EL (cell line): ENCODE data around the gene SYTL1.

Source experiments
- DNase-seq: peaks from one replicate; pipeline ENCODE4 v3.0.0-alpha.2; 2016

Gene SYTL1

DNA sequence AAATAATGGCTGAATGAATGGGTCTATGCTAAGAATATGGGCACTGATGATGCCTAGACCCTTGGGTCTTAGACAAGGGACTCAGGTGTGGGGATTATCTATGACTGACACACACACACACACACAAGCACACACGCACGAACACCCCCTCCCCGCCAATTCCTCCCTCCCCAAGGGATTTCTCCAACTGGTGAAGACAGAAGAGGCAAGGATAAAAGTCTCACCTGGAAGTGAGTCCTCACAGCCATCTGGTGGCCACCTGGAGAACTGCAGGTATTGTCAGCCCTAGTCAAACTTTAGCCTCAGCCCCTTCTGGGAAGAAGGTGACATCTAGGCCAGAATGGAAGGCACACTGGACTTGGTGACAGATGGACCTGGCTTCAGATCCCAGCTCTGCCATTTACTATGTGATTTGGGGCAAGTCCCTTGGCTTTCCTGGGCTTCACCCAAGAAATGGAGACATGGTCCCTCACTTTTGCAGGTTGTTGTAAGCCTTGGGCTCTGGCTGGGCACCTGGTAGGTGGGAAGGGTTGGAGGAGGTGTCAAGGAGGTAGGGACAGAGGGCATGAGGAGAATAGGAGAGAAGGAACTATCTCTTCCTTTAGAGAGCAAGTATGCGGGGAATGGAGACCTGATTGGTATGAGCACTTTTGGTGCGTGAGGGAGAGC is 46.6 kb downstream of the SYTL1 start:
- peak; percentile 38 for DNase-seq

DNA sequence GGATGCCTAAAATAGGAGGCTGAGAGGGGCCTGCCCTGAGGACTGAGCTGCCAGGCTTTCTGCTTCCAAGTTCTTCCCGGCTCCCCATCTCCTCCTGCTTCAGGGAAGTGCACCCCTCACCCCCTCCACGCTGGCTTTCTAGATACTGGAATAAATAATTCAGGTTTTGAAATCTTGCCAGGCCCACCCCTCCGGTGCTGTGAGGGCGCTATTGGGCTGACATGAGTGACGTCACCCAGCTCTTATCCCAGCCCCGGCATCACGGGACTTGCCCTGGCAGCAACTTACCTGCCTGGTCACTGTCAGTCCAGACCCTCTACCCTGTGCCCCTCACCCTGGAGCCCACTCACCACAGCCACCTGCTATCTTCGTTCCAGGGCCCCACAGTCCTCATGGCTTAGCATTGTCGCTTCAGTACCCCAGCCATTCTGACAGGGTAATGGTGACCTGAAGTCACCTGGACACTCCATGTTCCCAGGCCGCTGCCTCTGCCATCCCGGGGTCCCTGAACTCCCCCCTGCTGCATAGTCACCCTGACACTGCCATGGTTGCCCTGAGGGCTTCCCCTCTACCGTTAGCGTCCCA is 49.8 kb downstream of the SYTL1 start:
- peak; percentile 57 for DNase-seq

GRCh38 chr1:27392096-27392777 is 50.4 kb downstream of the SYTL1 start, which contains the start of gene GPR3:
GPR3 (plus strand) TSS chr1:27392622; CDS start chr1:27393799, 1,177 bp downstream.
- peak; percentile 93 for DNase-seq

DNA sequence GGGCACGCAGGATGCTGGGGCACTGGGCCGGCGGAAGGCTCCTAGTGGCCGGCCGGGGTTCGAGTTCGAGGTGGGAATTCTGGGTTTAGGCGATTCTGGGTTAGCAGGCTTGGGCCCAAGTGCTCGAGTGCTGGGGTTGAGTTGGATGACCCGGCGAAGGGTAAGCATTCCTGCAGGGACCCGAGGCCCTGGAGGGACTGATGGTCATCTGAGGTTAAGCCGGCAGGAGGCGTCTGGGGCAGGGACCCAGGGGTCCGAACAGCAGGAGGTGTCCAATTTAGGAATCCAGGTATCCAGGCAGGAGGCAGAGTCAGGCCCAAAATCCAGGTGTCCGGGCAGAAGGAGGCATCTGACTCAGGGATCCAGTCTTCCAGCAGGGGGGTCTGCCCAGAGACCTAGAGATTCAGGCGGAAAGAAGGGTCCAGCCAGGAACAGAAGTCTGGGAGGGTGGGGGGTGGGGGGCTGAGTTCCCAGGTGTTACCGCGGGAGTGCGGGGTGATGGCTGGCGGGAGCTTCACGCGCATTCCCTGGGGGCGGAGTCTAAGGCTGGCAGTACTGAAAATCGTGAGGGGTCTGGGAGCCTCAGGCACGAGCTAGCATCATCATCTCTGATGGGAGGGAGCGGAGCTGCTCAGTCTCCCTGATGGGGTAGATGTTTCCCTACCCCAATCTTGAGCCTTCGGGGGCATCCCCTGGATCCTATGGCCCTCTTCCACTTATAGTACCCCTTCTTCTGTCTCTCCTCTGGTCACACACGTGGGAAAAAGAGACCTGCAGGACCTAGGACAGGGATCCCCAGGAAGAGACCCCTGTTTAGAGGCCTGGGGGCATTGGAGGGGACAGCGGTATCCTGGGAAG is 51.2 kb downstream of the SYTL1 start:
- no peak for DNase-seq

- DNase-seq, result no peak
Observed at GRCh38 chr1:27393641-27394281, 51.9 kb downstream of the SYTL1 start.

DNA sequence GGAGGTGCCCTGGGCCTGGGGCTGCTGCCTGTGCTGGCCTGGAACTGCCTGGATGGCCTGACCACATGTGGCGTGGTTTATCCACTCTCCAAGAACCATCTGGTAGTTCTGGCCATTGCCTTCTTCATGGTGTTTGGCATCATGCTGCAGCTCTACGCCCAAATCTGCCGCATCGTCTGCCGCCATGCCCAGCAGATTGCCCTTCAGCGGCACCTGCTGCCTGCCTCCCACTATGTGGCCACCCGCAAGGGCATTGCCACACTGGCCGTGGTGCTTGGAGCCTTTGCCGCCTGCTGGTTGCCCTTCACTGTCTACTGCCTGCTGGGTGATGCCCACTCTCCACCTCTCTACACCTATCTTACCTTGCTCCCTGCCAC is 52.4 kb downstream of the SYTL1 start:
- no peak for DNase-seq

GRCh38 chr1:27394925-27395324 is 53.1 kb downstream of the SYTL1 start:
- peak; percentile 43 for DNase-seq

DNA sequence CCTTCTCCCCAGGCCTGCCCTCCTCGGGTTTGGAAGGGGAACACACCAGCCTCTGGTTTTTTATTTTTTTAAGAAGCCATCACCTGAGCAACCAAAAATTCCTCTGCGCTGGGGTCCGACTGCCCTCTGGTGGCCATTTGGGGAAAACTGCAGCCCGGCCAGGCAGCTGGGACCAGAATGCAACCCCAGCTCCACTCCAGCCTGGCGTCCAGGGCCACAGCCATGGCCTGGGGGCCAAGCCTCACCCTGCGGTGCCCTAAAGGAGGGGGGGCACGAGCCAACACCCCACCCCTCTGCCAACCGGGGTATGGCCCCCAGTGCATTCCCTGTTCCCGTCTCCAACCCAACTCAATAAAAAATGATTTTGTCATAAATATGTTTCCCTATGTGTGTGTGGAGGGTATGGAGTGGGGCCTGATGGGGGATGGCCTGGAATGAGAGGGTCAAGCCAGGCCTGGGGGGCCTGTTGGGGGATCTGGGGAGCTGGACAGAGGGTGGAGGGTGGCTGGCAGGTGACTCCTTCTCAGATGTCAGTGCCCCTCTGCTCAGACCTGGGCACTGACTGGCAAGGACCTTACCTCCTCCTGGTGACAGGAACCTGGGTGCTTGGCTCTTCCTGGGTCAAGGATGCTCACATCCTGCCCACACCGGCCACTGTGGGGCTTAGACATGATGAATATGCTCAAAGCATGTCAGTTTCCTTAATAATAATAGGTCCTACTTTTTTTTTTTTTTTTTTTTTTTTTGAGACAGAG is 53.8 kb downstream of the SYTL1 start:
- peak; percentile 72 for DNase-seq

- no peak for DNase-seq
Observed at GRCh38 chr1:27397110-27397509, 55.3 kb downstream of the SYTL1 start.

GRCh38 chr1:27397749-27398148 is 55.9 kb downstream of the SYTL1 start:
- no peak for DNase-seq

- no peak for DNase-seq
Observed at GRCh38 chr1:27398405-27399149, 56.8 kb downstream of the SYTL1 start.

GRCh38 chr1:27399251-27400025 is 57.6 kb downstream of the SYTL1 start:
- DNase-seq, result no peak

DNA sequence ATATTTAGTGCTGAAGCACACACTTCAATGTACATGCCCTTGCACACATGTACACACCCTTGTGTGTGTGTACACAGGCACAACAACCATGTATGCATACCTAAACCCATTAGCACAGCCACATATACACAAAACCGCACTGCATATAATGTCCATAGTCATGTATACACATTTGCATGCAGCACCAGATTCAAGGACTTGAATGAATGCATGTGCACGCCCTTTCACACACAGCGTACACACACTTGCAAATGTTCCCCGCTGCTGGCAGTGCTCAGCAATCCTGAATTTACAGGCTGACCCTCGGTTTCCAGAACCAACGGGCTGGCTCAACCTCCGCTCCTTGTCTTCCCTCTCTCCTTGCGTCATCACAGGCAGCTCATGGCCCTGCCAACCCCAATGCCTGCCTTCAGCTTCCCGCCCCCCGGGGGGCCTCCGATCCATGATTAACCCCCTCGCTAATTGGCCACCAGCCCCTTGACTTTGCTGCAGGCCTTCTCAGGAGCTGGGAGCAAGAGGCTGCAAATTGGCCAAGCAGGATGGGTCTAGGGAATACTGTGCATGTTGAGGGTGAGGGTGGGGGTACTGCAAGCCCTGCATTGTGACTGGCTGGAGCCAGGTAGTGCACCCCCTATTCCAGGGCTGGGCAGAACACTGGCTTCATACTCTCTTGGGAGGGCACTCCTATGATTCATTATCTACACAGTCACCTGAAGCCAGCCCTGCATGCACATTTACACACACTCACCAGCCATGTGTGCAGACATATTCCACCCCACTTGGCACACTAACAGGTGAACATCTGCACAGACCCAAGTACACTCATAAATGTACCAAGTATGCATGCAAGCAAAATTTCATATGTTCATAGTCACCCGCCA is 58.5 kb downstream of the SYTL1 start:
- DNase-seq, result no peak

DNA sequence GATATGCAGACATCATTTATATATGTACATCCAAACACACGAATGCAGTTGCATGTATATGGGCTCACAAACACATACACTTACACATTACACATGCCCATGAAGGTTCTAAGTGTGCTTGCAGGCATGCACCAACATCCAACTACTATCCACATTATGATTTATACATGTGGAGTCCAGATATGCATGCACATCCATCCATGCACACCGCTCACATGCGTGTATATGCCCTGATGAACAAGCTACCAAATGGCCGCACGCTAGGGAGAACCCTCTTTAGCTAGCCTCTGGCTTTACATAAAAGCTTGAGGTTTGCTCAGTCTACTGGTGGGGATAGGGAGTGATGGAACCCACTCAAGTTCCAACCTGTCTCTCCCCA is 59.1 kb downstream of the SYTL1 start:
- DNase-seq, result no peak

DNA sequence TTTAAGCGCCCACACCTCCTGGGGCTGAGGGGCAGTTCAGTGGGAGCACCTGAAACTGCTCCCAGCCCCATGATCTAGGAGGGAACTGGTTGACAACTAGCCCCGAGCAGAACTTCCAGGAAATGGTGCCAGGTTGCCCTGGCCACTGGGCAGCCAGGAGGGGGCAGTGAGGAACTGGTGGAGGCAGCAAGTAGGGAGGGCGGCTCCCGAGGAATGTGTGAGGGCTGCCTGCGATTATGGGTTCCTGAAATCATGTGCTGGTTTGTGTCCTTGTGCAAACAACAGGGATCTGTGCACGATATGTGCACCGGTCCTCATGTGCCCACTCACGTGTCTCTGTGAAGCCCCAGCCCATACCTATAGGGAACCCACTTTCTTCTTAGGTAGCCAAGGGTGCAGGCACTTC is 60.5 kb downstream of the SYTL1 start:
- DNase-seq, result peak; percentile 58

DNA sequence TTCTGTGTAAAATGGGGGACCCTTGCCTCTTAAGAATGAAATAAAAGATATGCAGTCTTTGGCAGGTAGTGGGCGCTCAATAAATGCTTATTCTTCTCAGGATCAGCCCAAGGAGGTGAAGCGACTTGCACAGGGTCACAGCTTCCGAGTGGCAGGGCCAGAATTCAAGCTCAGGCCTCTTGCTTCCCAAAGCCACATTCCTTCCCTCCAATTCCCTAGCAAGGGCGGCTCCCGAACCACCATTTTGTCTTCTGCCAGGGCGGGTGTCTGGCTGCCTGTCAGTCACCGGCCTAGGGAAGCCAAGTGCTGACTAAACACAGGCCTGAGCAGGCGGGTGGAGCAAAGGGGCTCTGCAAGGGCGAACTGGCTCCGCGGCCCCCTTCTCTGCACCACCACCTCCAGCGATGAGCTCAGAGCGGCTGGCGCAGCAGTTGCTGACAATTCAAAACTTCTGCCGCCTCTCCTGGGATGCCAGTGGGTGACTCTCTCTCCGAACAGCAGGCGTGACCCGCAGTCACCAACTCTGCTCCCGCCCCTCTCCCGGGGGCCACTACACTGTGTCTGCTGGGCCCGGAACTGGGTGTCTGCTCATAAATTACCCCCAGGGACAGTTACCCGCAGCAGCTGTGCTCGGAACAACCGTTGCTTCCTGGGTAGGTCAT is 61.4 kb downstream of the SYTL1 start:
- DNase-seq, result peak; percentile 47
